IMR-90 (cell line): Measurements from ENCODE around the gene TPX2. TPM values are rescaled to one million over a fixed set of nuclear protein-coding genes. Genes with fewer than 3 reads are reported as not detected.

Experiments used
- ATAC-seq: fragments of 200-7000 bp; cut with Tn5 transposase; 2 replicates; pipeline ENCODE4 v1.9.1; 2020; ENCODE audit warnings: low read depth, mild to moderate bottlenecking, moderate library complexity
- BruUV-seq: library from RNA; stranded (reverse); fragments of 400-500 nt; replicated peaks from 2 replicates; lab custom pipeline; 2021; lab: Mats Ljungman, UMichigan
- CTCF ChIA-PET: fragments of 300-600 bp; formaldehyde crosslinking; extraction: SDS; loops from one replicate; lab custom pipeline; 2021; ENCODE audit warnings: antibody characterized with exemption; lab: Yijun Ruan, JAX
- POLR2A ChIA-PET: fragments of 300-600 bp; sonication (Branson Sonifier 250); formaldehyde crosslinking; loops from one replicate; lab custom pipeline; 2022; ENCODE audit warnings: antibody characterized with exemption; ENCODE audit not compliant: unreplicated experiment; lab: Charles Lee
- DNase-seq: peaks from one replicate; pipeline ENCODE4 v3.0.0; 2013
- H2AFZ ChIP-seq: replicated peaks from 2 replicates; pipeline ENCODE3; 2013; ENCODE audit warnings: low read length, mild to moderate bottlenecking; ENCODE audit not compliant: poor library complexity
- H2AK5ac ChIP-seq: 2 replicates; pipeline ENCODE4 v1.6.1; 2013; ENCODE audit warnings: low read depth, low read length, inconsistent platforms
- H2AK9ac ChIP-seq: replicated peaks from 2 replicates; pipeline ENCODE3; 2013; ENCODE audit warnings: mild to moderate bottlenecking, low read depth, low read length, moderate library complexity; ENCODE audit not compliant: poor library complexity
- H2BK120ac ChIP-seq: 2 replicates; pipeline ENCODE4 v1.6.1; 2013; ENCODE audit warnings: low read depth, low read length, inconsistent platforms
- H2BK15ac ChIP-seq: 3 replicates; pipeline ENCODE4 v1.6.1; 2013; ENCODE audit warnings: low read depth, low read length, inconsistent platforms
- H2BK20ac ChIP-seq: 2 replicates; pipeline ENCODE4 v1.6.1; 2013; ENCODE audit warnings: low read depth, mild to moderate bottlenecking, inconsistent platforms, low read length, moderate library complexity
- H2BK5ac ChIP-seq: 2 replicates; pipeline ENCODE4 v1.6.1; 2013; ENCODE audit warnings: mild to moderate bottlenecking, low read depth, low read length, inconsistent platforms; ENCODE audit not compliant: poor library complexity, severe bottlenecking
- H3K14ac ChIP-seq: replicated peaks from 2 replicates; pipeline ENCODE4 v1.6.1; 2013; ENCODE audit warnings: low read depth, low read length, inconsistent platforms
- H3K18ac ChIP-seq: 2 replicates; pipeline ENCODE4 v1.6.1; 2013; ENCODE audit warnings: low read depth, low read length, control low read depth
- H3K23ac ChIP-seq: 2 replicates; pipeline ENCODE4 v1.6.1; 2013; ENCODE audit warnings: low read depth, low read length, inconsistent platforms
- H3K27ac ChIP-seq: 2 replicates; pipeline ENCODE4 v1.5.1; 2013; ENCODE audit warnings: mild to moderate bottlenecking, control low read depth, low read length; ENCODE audit not compliant: insufficient read depth
- H3K27me3 ChIP-seq: 2 replicates; pipeline ENCODE4 v1.6.1; 2013; ENCODE audit warnings: low read length; ENCODE audit not compliant: control insufficient read depth, insufficient read depth
- H3K36me3 ChIP-seq: 2 replicates; pipeline ENCODE4 v1.6.1; 2013; ENCODE audit warnings: low read length, mixed read lengths; ENCODE audit not compliant: control insufficient read depth, insufficient read depth
- H3K4ac ChIP-seq: 2 replicates; pipeline ENCODE4 v1.6.1; 2013; ENCODE audit warnings: low read depth, low read length, inconsistent platforms
- H3K4me1 ChIP-seq: 2 replicates; pipeline ENCODE4 v1.6.1; 2013; ENCODE audit warnings: low read length, mixed read lengths; ENCODE audit not compliant: control insufficient read depth, insufficient read depth
- H3K4me2 ChIP-seq: 2 replicates; pipeline ENCODE4 v1.6.1; 2013; ENCODE audit warnings: low read depth, mild to moderate bottlenecking, control low read depth, low read length, moderate library complexity
- H3K4me3 ChIP-seq: 2 replicates; pipeline ENCODE4 v1.5.1; 2013; ENCODE audit warnings: low read depth, mild to moderate bottlenecking, control low read depth, low read length, moderate library complexity; ENCODE audit not compliant: insufficient read depth
- H3K56ac ChIP-seq: 2 replicates; pipeline ENCODE4 v1.6.1; 2013; ENCODE audit warnings: low read length, inconsistent platforms; ENCODE audit not compliant: insufficient read depth; ENCODE audit errors: extremely low read depth
- H3K79me1 ChIP-seq, 2 experiments: 2 replicates each; pipeline ENCODE4 v1.6.1; 2013; ENCODE audit warnings: low read length in 2 of 2, inconsistent platforms in 1 of 2, low read depth in 1 of 2
- H3K9ac ChIP-seq: 2 replicates; pipeline ENCODE4 v1.6.1; 2013; ENCODE audit warnings: low read depth, low read length, control low read depth
- H3K9me1 ChIP-seq: 2 replicates; pipeline ENCODE4 v1.6.1; 2013; ENCODE audit warnings: low read length, inconsistent platforms; ENCODE audit not compliant: insufficient read depth
- H3K9me3 ChIP-seq: 2 replicates; pipeline ENCODE4 v1.6.1; 2013; ENCODE audit warnings: low read length; ENCODE audit not compliant: control insufficient read depth, insufficient read depth
- H4K20me1 ChIP-seq: 2 replicates; pipeline ENCODE4 v1.6.1; 2013; ENCODE audit warnings: low read length, inconsistent platforms; ENCODE audit not compliant: insufficient read depth
- H4K5ac ChIP-seq: 2 replicates; pipeline ENCODE4 v1.6.1; 2013; ENCODE audit warnings: mild to moderate bottlenecking, low read depth, low read length, control low read depth
- H4K8ac ChIP-seq, 2 experiments: 2 replicates each; pipeline ENCODE4 v1.6.1; 2013; ENCODE audit warnings: low read depth in 2 of 2, low read length in 2 of 2, control low read depth in 1 of 2, inconsistent platforms in 1 of 2
- H4K91ac ChIP-seq: 2 replicates; pipeline ENCODE4 v1.6.1; 2013; ENCODE audit warnings: low read depth, low read length, inconsistent platforms; ENCODE audit not compliant: insufficient read depth
- RCOR1 ChIP-seq: IDR thresholded peaks from 2 replicates; pipeline ENCODE4 v1.6.1; 2012; ENCODE audit warnings: mild to moderate bottlenecking, low read length, improper control_type of control experiment; ENCODE audit not compliant: insufficient replicate concordance
- USF2 ChIP-seq: fragments of 150-350 bp; IDR thresholded peaks from 2 replicates; pipeline ENCODE4 v1.6.1; 2017; ENCODE audit warnings: mild to moderate bottlenecking, antibody characterized with exemption, low read length, low read depth
- WGBS, 2 experiments: methylation state at CpG; one replicate each; pipeline versions ENCODE4 v1.1.5 to v1.1.7; 2013; ENCODE audit warnings: missing lambda C conversion rate in 2 of 2; ENCODE audit not compliant: insufficient read length in 1 of 2; ENCODE audit errors: extremely low coverage in 2 of 2; 5-methylcytosine and 5-hydroxymethylcytosine counted together
- dilution Hi-C: fragments of 300-500 bp; cut with HindIII; formaldehyde crosslinking; loops from one replicate; pipeline ENCODE4 v1.14.3; 2018; ENCODE audit warnings: low sequenced_read_pairs; ENCODE audit not compliant: unreplicated experiment
- in situ Hi-C: fragments of 300-500 bp; cut with MboI; formaldehyde crosslinking; loops from 3 replicates; pipeline ENCODE4 v1.14.3; 2019; ENCODE audit warnings: low sequenced_read_pairs, inconsistent platforms, mixed read lengths
- intact Hi-C: fragments of 100-400 bp; cut with micrococcal nuclease; formaldehyde crosslinking; loops from 2 replicates; pipeline ENCODE4 v1.10.0; 2022
- polyA plus RNA-seq, 3 experiments: library from polyadenylated mRNA; depleted of rRNA; stranded (reverse); fragments of >200 nt; gene quantifications; 2 replicates each; pipeline ENCODE4 v1.2.3, GENCODE V29; 2012; ENCODE audit warnings: low replicate concordance in 1 of 3
- total RNA-seq: library from RNA; depleted of rRNA; stranded (reverse); fragments of >200 nt; gene quantifications from 2 replicates; pipeline ENCODE4 v1.2.3, GENCODE V29; 2012

The TPX2 gene
- total and polyA plus RNA-seq, 2 of the 4 experiments (the other 2 are of a cell fraction), result 28.5 to 72.2 TPM

DNA sequence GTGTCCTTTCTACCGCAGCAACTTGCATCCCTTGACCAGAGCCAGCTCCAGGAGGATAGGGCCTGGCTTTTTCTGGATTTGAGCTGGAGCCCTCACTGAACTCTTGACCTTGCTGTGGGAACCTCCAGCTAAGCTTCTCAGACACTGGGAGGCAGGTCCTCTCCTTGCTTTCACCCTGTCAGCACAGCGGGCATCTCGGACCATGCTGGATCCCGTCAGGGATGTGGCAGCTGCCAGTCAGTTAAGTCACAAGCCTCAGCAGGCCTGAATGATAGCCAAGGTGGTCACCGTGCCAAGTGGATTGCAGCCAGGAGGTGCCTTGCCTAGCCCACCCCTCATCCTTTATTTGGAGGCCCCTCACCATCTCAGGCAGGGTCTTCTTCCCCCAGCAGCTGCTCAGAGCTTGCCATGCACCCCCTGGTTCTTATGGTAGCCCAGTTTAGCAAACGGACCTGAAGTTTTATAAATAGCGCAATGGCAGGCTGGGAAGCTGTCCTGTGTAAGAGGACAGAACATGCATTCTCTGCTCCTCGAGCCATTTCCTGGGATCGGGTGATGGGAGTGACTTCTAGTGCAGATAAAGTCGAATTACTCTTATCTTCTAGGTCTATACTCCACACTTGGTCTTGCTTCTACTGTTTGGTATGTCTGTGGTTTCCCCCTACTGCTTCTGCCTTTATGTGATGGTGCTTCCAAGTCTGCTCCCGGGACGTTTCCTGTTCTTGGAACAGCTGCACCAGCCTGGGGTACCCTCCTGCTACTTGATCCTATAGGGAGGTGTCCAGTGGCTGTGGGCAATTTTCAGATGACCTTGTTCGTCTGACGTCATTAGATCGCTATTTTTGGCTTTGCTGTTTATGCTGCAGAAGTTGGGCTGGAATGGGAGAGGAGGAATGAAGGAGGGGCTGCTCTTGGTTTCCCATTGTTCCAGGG is 73.0 kb downstream of the TPX2 start:
- WGBS, 2 experiments, result 85% methylated on average over 4 of the region's 15 CpGs; no CpG with 5 or more reads in 1 of the 2 experiments
- Histone ChIP-seq H2BK15ac (peak overlapping the region; percentile 83; the same call in 2 of the 3 replicates), H3K4ac (peak overlapping the region; percentile 74), H2AK9ac (peak overlapping the region; percentile 90), H3K23ac (peak overlapping the region; percentile 67), H2BK20ac (peak overlapping the region; percentile 73), H2AK5ac (peak overlapping the region; percentile 96), H4K91ac (peak overlapping the region; percentile 8; the same call in 1 of the 2 replicates), H3K14ac (peak overlapping the region; percentile 84), H3K18ac (peak overlapping the region; percentile 32), H3K4me2 (peak overlapping the region; percentile 55), H3K9me1 (peaks cover 24% of the 10 kb centered on the region), H4K20me1 (0 out of 2 replicates have a peak, but pooled peaks cover 4% of the 10 kb centered on the region), H3K4me3 (no peak overlapping the region), H2AFZ (peak overlapping the region; percentile 78), H3K9me3 (no peaks in the 10 kb centered on the region), H3K27ac (peak overlapping the region; percentile 11; the same call in 1 of the 2 replicates), H3K79me1 (peaks cover 3 to 18% of the 10 kb centered on the region in 2 experiments; a peak in 3 of 4 replicates), H3K4me1 (peaks cover 25% of the 10 kb centered on the region), H3K27me3 (no peaks in the 10 kb centered on the region), H3K56ac (no peak overlapping the region), H3K36me3 (no peaks in the 10 kb centered on the region), H2BK5ac (peak overlapping the region; percentile 12), H4K8ac (peak overlapping the region in 1 of 2 experiments; percentile 71; a peak in 1 of 4 replicates), H3K9ac (no peak overlapping the region), H4K5ac (peak overlapping the region; percentile 30; the same call in 1 of the 2 replicates), H2BK120ac (peak overlapping the region; percentile 90)
- dilution Hi-C loops (no loop called here), in situ Hi-C loops (no loop called here), intact Hi-C loops (loop anchor here (1.0 kb wide), 1 partner anchor 151 kb away; no protein-coding TSS in a partner anchor)
- TF ChIP-seq RCOR1 (peak; percentile 69), USF2 (no peak)
- ChIA-PET CTCF (interaction anchor here (0.8 to 1.2 kb wide), 2 partner anchors 11 to 178 kb away, joined by 3 read pairs; no protein-coding TSS in a partner anchor), POLR2A (no interaction called here)
- DNase-seq, result peak; percentile 96
- peak; percentile 87 for ATAC-seq
- BruUV-seq, result no TSS peak
